K562 (cell line): ENCODE data around the gene TMEM88. TPM values are rescaled to one million over a fixed set of nuclear protein-coding genes. Genes with fewer than 3 reads are reported as not detected.

Experiments
- ATF1 ChIP-seq, 2 experiments: fragments of 450-650 bp in 1 of 2; IDR thresholded peaks; 2 replicates each; pipeline ENCODE4 v1.6.1; 2016; ENCODE audit warnings: missing compliant biosample characterization in 1 of 2, missing genetic modification characterization in 1 of 2
- ATF3 ChIP-seq, 2 experiments: fragments of 450-650 bp in 1 of 2; sonication (generic) in 1 of 2; formaldehyde crosslinking in 1 of 2; IDR thresholded peaks in 1 of 2; conservative IDR thresholded peaks in 1 of 2; 2 replicates each; pipeline versions ENCODE4 v1.6.1 to v1.8.1; 2016 to 2023; ENCODE audit warnings: mild to moderate bottlenecking in 2 of 2, moderate library complexity in 2 of 2, inconsistent platforms in 1 of 2, missing genetic modification reagents in 1 of 2
- BDP1 ChIP-seq: IDR thresholded peaks from 3 replicates; pipeline ENCODE4 v1.6.1; 2011; ENCODE audit not compliant: insufficient read length, insufficient read depth
- C11orf30 ChIP-seq: fragments of 450-650 bp; IDR thresholded peaks from 2 replicates; pipeline ENCODE4 v1.6.1; 2016; ENCODE audit warnings: low read depth, mild to moderate bottlenecking
- CBFA2T3 ChIP-seq: fragments of 450-650 bp; IDR thresholded peaks from 2 replicates; pipeline ENCODE4 v1.6.1; 2017
- KDM2B ChIP-seq: fragments of 250-450 bp; sonication (Bioruptor Pico); IDR thresholded peaks from 2 replicates; pipeline ENCODE4 v1.8.0; 2021; ENCODE audit warnings: mild to moderate bottlenecking, moderate library complexity
- KLF1 ChIP-seq: fragments of 450-650 bp; IDR thresholded peaks from 2 replicates; pipeline ENCODE4 v1.6.1; 2016; ENCODE audit warnings: missing genetic modification characterization, missing compliant biosample characterization
- KLF13 ChIP-seq: fragments of 450-650 bp; IDR thresholded peaks from 2 replicates; pipeline ENCODE4 v1.6.1; 2016; ENCODE audit warnings: missing genetic modification characterization, low read depth, mild to moderate bottlenecking, missing compliant biosample characterization, moderate library complexity, borderline replicate concordance
- LEF1 ChIP-seq: fragments of 450-650 bp; IDR thresholded peaks from 2 replicates; pipeline ENCODE4 v1.6.1; 2016; ENCODE audit warnings: mild to moderate bottlenecking
- PTRF ChIP-seq: fragments of 450-650 bp; IDR thresholded peaks from 2 replicates; pipeline ENCODE4 v1.6.1; 2016; ENCODE audit warnings: mild to moderate bottlenecking, missing genetic modification characterization, missing compliant biosample characterization
- SIN3B ChIP-seq: fragments of 450-650 bp; IDR thresholded peaks from 2 replicates; pipeline ENCODE4 v1.6.1; 2017; ENCODE audit warnings: low read depth, mild to moderate bottlenecking, moderate library complexity
- SOX6 ChIP-seq: fragments of 450-650 bp; IDR thresholded peaks from 2 replicates; pipeline ENCODE4 v1.6.1; 2014; ENCODE audit warnings: mild to moderate bottlenecking
- SPI1 ChIP-seq: IDR thresholded peaks from 2 replicates; pipeline ENCODE4 v1.6.1; 2011; ENCODE audit warnings: low read depth, low read length, control low read depth, borderline replicate concordance
- UBTF ChIP-seq, 2 experiments: IDR thresholded peaks; 2 replicates each; pipeline ENCODE4 v1.6.1; 2012; ENCODE audit warnings: improper control_type of control experiment in 2 of 2, low read depth in 2 of 2, low read length in 2 of 2, borderline replicate concordance in 1 of 2
- ZNF174 ChIP-seq: fragments of 250-450 bp; sonication (Bioruptor Pico); IDR thresholded peaks from 2 replicates; pipeline ENCODE4 v1.4.0; 2020; ENCODE audit warnings: mild to moderate bottlenecking
- ZNF311 ChIP-seq: fragments of 250-450 bp; sonication (Bioruptor Pico); IDR thresholded peaks from 2 replicates; pipeline ENCODE4 v1.4.0; 2020; ENCODE audit warnings: mild to moderate bottlenecking, moderate library complexity
- ZNF609 ChIP-seq: sonication (generic); formaldehyde crosslinking; IDR thresholded peaks from 2 replicates; pipeline ENCODE4 v1.8.1; 2023; ENCODE audit warnings: missing genetic modification reagents, mild to moderate bottlenecking, borderline replicate concordance
- ZNF717 ChIP-seq: fragments of 250-450 bp; sonication (Bioruptor Pico); IDR thresholded peaks from 2 replicates; pipeline ENCODE4 v1.5.0; 2021
- polyA plus RNA-seq, 8 experiments: library from polyadenylated mRNA; depleted of rRNA in 4 of 8; stranded (reverse) in 5 of 8; unstranded in 3 of 8; fragments of >200 nt; fragmentation: Nextera tagmentation in 2 of 8; fragmentation: Illumina TruSeq in 1 of 8; extraction: Ambion mirVana in 2 of 8; extraction: Trizol in 1 of 8; gene quantifications; 2 replicates each; pipeline versions ENCODE4 v1.2.1 to v1.2.3, GENCODE V29; 2011 to 2014; ENCODE audit warnings: inconsistent platforms in 1 of 8, missing spikeins in 1 of 8
- total RNA-seq, 7 experiments: library from RNA; depleted of rRNA in 6 of 7; stranded (reverse); fragments of >200 nt in 6 of 7; fragmentation: Illumina TruSeq in 2 of 7; extraction: Trizol in 2 of 7; gene quantifications; 2 replicates each; pipeline versions ENCODE4 v1.2.1 to v1.2.3, GENCODE V29; 2011 to 2021; ENCODE audit warnings: low replicate concordance in 1 of 7
- TF ChIP-seq, protein P1 (sequence below), 2 experiments: IDR thresholded peaks; 2 replicates each; pipeline ENCODE4 v1.6.1; 2011; ENCODE audit warnings: borderline replicate concordance in 1 of 2, control low read depth in 1 of 2, low read depth in 1 of 2, low read length in 1 of 2, mild to moderate bottlenecking in 1 of 2, mixed read lengths in 1 of 2, moderate library complexity in 1 of 2; ENCODE audit not compliant: insufficient read depth in 1 of 2, insufficient read length in 1 of 2, poor library complexity in 1 of 2, severe bottlenecking in 1 of 2; ENCODE audit errors: extremely low read depth in 1 of 2

Gene TMEM88
- total and polyA plus RNA-seq, 9 of the 15 experiments (the other 6 are each of a cell fraction or from before 2014, with no cell fraction given), result 0.10 to 1.4 (median 0.36) TPM; not detected in 3

GRCh38 chr17:7841396-7841914, 13.4 kb upstream of the TMEM88 start (continued):
- TF ChIP-seq UBTF (IDR thresholded peaks at IDR 0.05; ENCODE audit: borderline replicate concordance in 1 of 2, low read depth in 2 of 2, low read length in 2 of 2) (no peak), KDM2B (CRISPR knock-in tag) (no peak), SPI1 (no peak), KLF1 (tag) (no peak), BDP1 (no peak), ATF1 (CRISPR knock-in tag; IDR thresholded peaks at IDR 0.05) (no peak), ATF1 (tag; IDR thresholded peaks at IDR 0.05) (peak; percentile 53; the same call in 1 of the 2 replicates), KLF13 (tag) (no peak), ZNF717 (CRISPR knock-in tag) (no peak), ATF3 (IDR thresholded peaks at IDR 0.05) (peak; percentile 44; the same call in 1 of the 2 replicates), ATF3 (CRISPR knock-in tag; conservative IDR thresholded peaks at IDR 0.05) (no peak), CBFA2T3 (peak; percentile 37), ZNF174 (no peak), ZNF311 (no peak), SOX6 (peak; percentile 34; the same call in 1 of the 2 replicates), C11orf30 (no peak), LEF1 (no peak; the same call in 1 of the 2 replicates), PTRF (tag) (no peak), SIN3B (no peak), ZNF609 (CRISPR knock-in tag) (no peak)
- TF ChIP-seq, protein P1, sequence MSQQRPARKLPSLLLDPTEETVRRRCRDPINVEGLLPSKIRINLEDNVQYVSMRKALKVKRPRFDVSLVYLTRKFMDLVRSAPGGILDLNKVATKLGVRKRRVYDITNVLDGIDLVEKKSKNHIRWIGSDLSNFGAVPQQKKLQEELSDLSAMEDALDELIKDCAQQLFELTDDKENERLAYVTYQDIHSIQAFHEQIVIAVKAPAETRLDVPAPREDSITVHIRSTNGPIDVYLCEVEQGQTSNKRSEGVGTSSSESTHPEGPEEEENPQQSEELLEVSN (IDR thresholded peaks at IDR 0.05; ENCODE audit: borderline replicate concordance in 1 of 2, extremely low read depth in 1 of 2, insufficient read depth in 1 of 2, insufficient read length in 1 of 2, low read depth in 1 of 2, low read length in 1 of 2, poor library complexity in 1 of 2, severe bottlenecking in 1 of 2), result peak in 1 of 2 experiments; percentile 25
